MCF 10A (cell line): ENCODE data around the gene KTI12. TPM values are rescaled to one million over a fixed set of nuclear protein-coding genes. Genes with fewer than 3 reads are reported as not detected.

Experiments
- BruUV-seq: library from RNA; stranded (reverse); fragments of 400-500 nt; replicated peaks from 2 replicates; lab custom pipeline; 2021; lab: Mats Ljungman, UMichigan
- CTCF ChIA-PET: fragments of 300-600 bp; sonication (Branson Sonifier 250); formaldehyde crosslinking; extraction: SDS; loops from one replicate; lab custom pipeline; 2021; ENCODE audit warnings: antibody characterized with exemption, inconsistent platforms; lab: Yijun Ruan, JAX
- POLR2A ChIA-PET: fragments of 300-600, 350-650 bp; sonication (Branson Sonifier 250); formaldehyde crosslinking; extraction: SDS; loops from one replicate; lab custom pipeline; 2020; ENCODE audit warnings: antibody characterized with exemption, inconsistent platforms; lab: Yijun Ruan, JAX
- DNase-seq: peaks from one replicate; pipeline ENCODE4 v3.0.0-alpha.2; 2018; ENCODE audit not compliant: unreplicated experiment
- H3K27ac Mint-ChIP-seq: one replicate; pipeline ENCODE4 v1.8.0; 2022; ENCODE audit warnings: mild to moderate bottlenecking, low read depth, mixed read lengths; ENCODE audit not compliant: unreplicated experiment
- H3K27me3 Mint-ChIP-seq: one replicate; pipeline ENCODE4 v1.8.0; 2022; ENCODE audit warnings: mixed read lengths; ENCODE audit not compliant: insufficient read depth, unreplicated experiment
- H3K36me3 Mint-ChIP-seq: one replicate; pipeline ENCODE4 v1.8.0; 2022; ENCODE audit warnings: mild to moderate bottlenecking, moderate library complexity, mixed read lengths; ENCODE audit not compliant: insufficient read depth, unreplicated experiment
- H3K4me1 Mint-ChIP-seq: one replicate; pipeline ENCODE4 v1.8.0; 2022; ENCODE audit warnings: mixed read lengths; ENCODE audit not compliant: insufficient read depth, unreplicated experiment
- H3K4me3 Mint-ChIP-seq: one replicate; pipeline ENCODE4 v1.8.0; 2022; ENCODE audit warnings: mild to moderate bottlenecking, moderate library complexity, mixed read lengths; ENCODE audit not compliant: unreplicated experiment
- H3K9me3 Mint-ChIP-seq: one replicate; pipeline ENCODE4 v1.8.0; 2022; ENCODE audit warnings: mixed read lengths; ENCODE audit not compliant: unreplicated experiment
- CTCF ChIP-seq: fragments of 200-600 bp; IDR thresholded peaks from one replicate; pipeline ENCODE4 v1.8.0; 2022; ENCODE audit warnings: antibody characterized with exemption, mild to moderate bottlenecking; ENCODE audit not compliant: unreplicated experiment
- intact Hi-C: fragments of 100-400 bp; cut with micrococcal nuclease; formaldehyde crosslinking; loops from 2 replicates; pipeline ENCODE4 v1.14.1; 2022
- total RNA-seq: library from RNA; stranded (reverse); gene quantifications from 2 replicates; pipeline ENCODE4 v1.2.3, GENCODE V29; 2022

Gene KTI12
- total RNA-seq, 1 experiment from 2014 or later, result 7.0 TPM

GRCh38 chr1:52059321-52059720 lies 25.7 kb upstream of the KTI12 start:
- CTCF ChIA-PET, result interaction anchor here (0.6 to 1.2 kb wide), 4 partner anchors 11 to 238 kb away, joined by 3 to 8 read pairs (median 4); no protein-coding TSS in a partner anchor
- DNase-seq, result peak; percentile 63
- H3K27me3 Mint-ChIP-seq, result no peaks in the 10 kb centered on the region
- H3K36me3 Mint-ChIP-seq, result peaks cover 39% of the 10 kb centered on the region
- no TSS peak for BruUV-seq
- H3K4me3 Mint-ChIP-seq, result peak overlapping the region; percentile 97
- no peak for TF ChIP-seq CTCF
- H3K4me1 Mint-ChIP-seq, result peaks cover 21% of the 10 kb centered on the region
- intact Hi-C loops, result loop anchor here (5.0 kb wide), 1 partner anchor 308 kb away; the partner anchor contains the start of gene CC2D1B
- no peaks in the 10 kb centered on the region for H3K9me3 Mint-ChIP-seq
- H3K27ac Mint-ChIP-seq, result peak overlapping the region; percentile 49
- POLR2A ChIA-PET, result interaction anchor here (0.8 to 2.8 kb wide), 12 partner anchors 9 to 516 kb away, joined by 3 to 25 read pairs (median 4); partner anchors contain the start of genes KTI12 and ZFYVE9

GRCh38 chr1:52057876-52058415 lies 24.3 kb upstream of the KTI12 start:
- no peak for DNase-seq
- no peaks in the 10 kb centered on the region for H3K27me3 Mint-ChIP-seq
- H3K27ac Mint-ChIP-seq, result peak overlapping the region; percentile 99
- ChIA-PET CTCF (interaction anchor here (0.6 to 0.7 kb wide), 3 partner anchors 83 to 347 kb away, joined by 3 to 4 read pairs (median 4); partner anchors contain the start of genes ORC1 and PRPF38A), POLR2A (interaction anchor here (0.7 to 2.8 kb wide), 6 partner anchors 11 to 309 kb away, joined by 3 to 25 read pairs (median 4); partner anchors contain the start of gene KTI12)
- TF ChIP-seq CTCF, result no peak
- H3K4me3 Mint-ChIP-seq, result peak overlapping the region; percentile 97
- intact Hi-C loops, result loop anchor here (5.0 kb wide), 1 partner anchor 309 kb away; the partner anchor contains the start of gene CC2D1B
- H3K4me1 Mint-ChIP-seq, result peaks cover 21% of the 10 kb centered on the region
- BruUV-seq, result no TSS peak
- peaks cover 25% of the 10 kb centered on the region for H3K36me3 Mint-ChIP-seq
- H3K9me3 Mint-ChIP-seq, result no peaks in the 10 kb centered on the region

- H3K36me3 Mint-ChIP-seq, result peaks cover 21% of the 10 kb centered on the region
- H3K4me3 Mint-ChIP-seq, result peak overlapping the region; percentile 97
- intact Hi-C loops, result loop anchor here (5.0 kb wide), 1 partner anchor 310 kb away; the partner anchor contains the start of gene CC2D1B
- no peaks in the 10 kb centered on the region for H3K9me3 Mint-ChIP-seq
- POLR2A ChIA-PET, result interaction anchor here (0.6 to 5.2 kb wide), 9 partner anchors 10 to 347 kb away, joined by 3 to 73 read pairs (median 11); partner anchors contain the start of genes KTI12, ORC1 and PRPF38A
- CTCF ChIA-PET, result no interaction called here
- DNase-seq, result no peak
- H3K27me3 Mint-ChIP-seq, result no peaks in the 10 kb centered on the region
- no peak for TF ChIP-seq CTCF
- peaks cover 27% of the 10 kb centered on the region for H3K4me1 Mint-ChIP-seq
- H3K27ac Mint-ChIP-seq, result peak overlapping the region; percentile 99
- BruUV-seq, result TSS peak; percentile 50
Measured at GRCh38 chr1:52057255-52057654, 23.6 kb upstream of the KTI12 start.

- POLR2A ChIA-PET, result interaction anchor here (0.5 to 5.2 kb wide), 11 partner anchors 10 to 1086 kb away, joined by 3 to 73 read pairs (median 6); partner anchors contain the start of genes KTI12, ORC1 and PRPF38A
- H3K27ac Mint-ChIP-seq, result peak overlapping the region; percentile 99
- no peak for TF ChIP-seq CTCF
Measured at GRCh38 chr1:52056937-52057231, 23.3 kb upstream of the KTI12 start.

More at GRCh38 chr1:52056937-52057231, 23.3 kb upstream of the KTI12 start:
- intact Hi-C loops, result loop anchor here (5.0 kb wide), 1 partner anchor 310 kb away; the partner anchor contains the start of gene CC2D1B
- Mint-ChIP-seq H3K27me3 (no peaks in the 10 kb centered on the region), H3K36me3 (peaks cover 19% of the 10 kb centered on the region), H3K9me3 (no peaks in the 10 kb centered on the region), H3K4me3 (peak overlapping the region; percentile 97), H3K4me1 (peaks cover 29% of the 10 kb centered on the region)
- BruUV-seq, result no TSS peak
- CTCF ChIA-PET, result no interaction called here
- DNase-seq, result no peak
